Liver (tissue), 3 donors: ENCODE measurements around the gene GLRA3.

Experiments used
- CTCF ChIP-seq: fragments of 150-350 bp; IDR thresholded peaks from 2 replicates; pipeline ENCODE4 v1.5.1; 2017; ENCODE audit warnings: improper control_type of control experiment, low read depth, low read length; ENCODE audit not compliant: missing input control
- EGR1 ChIP-seq, 2 donors: IDR thresholded peaks; 2 replicates each; pipeline ENCODE4 v1.6.1; 2016 to 2018; ENCODE audit warnings: antibody characterized with exemption in 2 of 2, low read depth in 2 of 2
- FOXA2 ChIP-seq: IDR thresholded peaks from 2 replicates; pipeline ENCODE4 v1.6.1; 2016; ENCODE audit warnings: antibody characterized with exemption
- GABPA ChIP-seq, 2 donors: IDR thresholded peaks in 1 of 2; conservative IDR thresholded peaks in 1 of 2; 2 replicates each; pipeline ENCODE4 v1.6.1; 2016; ENCODE audit warnings: antibody characterized with exemption in 2 of 2, mild to moderate bottlenecking in 1 of 2, moderate library complexity in 1 of 2
- HNF4G ChIP-seq: IDR thresholded peaks from 2 replicates; pipeline ENCODE4 v1.6.1; 2016; ENCODE audit warnings: antibody characterized with exemption
- JUND ChIP-seq, 2 donors: IDR thresholded peaks; 2 replicates each; pipeline ENCODE4 v1.6.1; 2016; ENCODE audit warnings: antibody characterized with exemption in 2 of 2
- MAX ChIP-seq: IDR thresholded peaks from 2 replicates; pipeline ENCODE4 v1.6.1; 2016; ENCODE audit warnings: antibody characterized with exemption
- TAF1 ChIP-seq: conservative IDR thresholded peaks from 2 replicates; pipeline ENCODE4 v1.6.1; 2016; ENCODE audit warnings: antibody characterized with exemption, mild to moderate bottlenecking
- YY1 ChIP-seq: IDR thresholded peaks from 2 replicates; pipeline ENCODE4 v1.6.1; 2016; ENCODE audit warnings: antibody characterized with exemption, mild to moderate bottlenecking
- ZBTB33 ChIP-seq: IDR thresholded peaks from 2 replicates; pipeline ENCODE4 v1.6.1; 2016; ENCODE audit warnings: antibody characterized with exemption
- TF ChIP-seq, protein P1 (sequence below): IDR thresholded peaks from 2 replicates; pipeline ENCODE4 v1.6.1; 2016; ENCODE audit warnings: antibody characterized with exemption
- TF ChIP-seq, protein P2 (sequence below): IDR thresholded peaks from 2 replicates; pipeline ENCODE4 v1.6.1; 2016; ENCODE audit warnings: antibody characterized with exemption, mild to moderate bottlenecking
- donor health status: healthy.
- donor health status: healthy.

DNA sequence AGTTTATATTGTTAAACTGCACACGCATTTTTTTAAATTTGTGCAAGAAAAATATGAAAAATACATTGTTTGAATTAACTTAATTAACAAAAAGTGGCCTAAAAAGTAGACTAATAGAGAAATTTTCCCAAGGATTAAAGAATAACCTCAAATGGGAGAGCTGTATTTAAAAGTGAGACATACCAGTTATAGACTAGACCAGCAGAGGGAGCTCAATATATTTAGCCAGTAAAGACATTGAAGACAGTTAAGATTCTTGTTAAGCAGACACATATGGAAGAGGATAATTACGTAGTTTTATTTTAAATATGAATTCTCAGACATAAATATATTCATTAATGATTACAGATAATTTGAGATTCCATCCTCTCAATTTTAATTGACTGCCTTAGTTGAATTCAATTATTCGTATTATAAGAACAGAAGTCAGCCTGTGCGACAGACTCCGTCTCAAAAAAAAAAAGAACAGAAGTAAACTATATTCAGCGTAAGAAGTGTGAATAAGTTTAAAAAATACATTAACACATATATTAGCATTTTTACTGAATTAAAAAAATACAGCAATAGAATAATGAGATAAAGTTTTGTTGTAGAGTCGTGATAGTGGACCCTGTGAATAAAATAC lies 64.8 kb downstream of the GLRA3 start:
- TF ChIP-seq YY1 (no peak), CTCF (peak; percentile 54), TAF1 (no peak), MAX (no peak), GABPA (IDR thresholded peaks at IDR 0.05 in 1 of 2, conservative IDR thresholded peaks at IDR 0.05 in 1 of 2) (no peak), FOXA2 (no peak), ZBTB33 (no peak), HNF4G (no peak), JUND (IDR thresholded peaks at IDR 0.05) (no peak), EGR1 (IDR thresholded peaks at IDR 0.05; ENCODE audit: low read depth in 2 of 2) (no peak)
- TF ChIP-seq, protein P1, sequence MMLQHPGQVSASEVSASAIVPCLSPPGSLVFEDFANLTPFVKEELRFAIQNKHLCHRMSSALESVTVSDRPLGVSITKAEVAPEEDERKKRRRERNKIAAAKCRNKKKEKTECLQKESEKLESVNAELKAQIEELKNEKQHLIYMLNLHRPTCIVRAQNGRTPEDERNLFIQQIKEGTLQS = no peak
- TF ChIP-seq, protein P2, sequence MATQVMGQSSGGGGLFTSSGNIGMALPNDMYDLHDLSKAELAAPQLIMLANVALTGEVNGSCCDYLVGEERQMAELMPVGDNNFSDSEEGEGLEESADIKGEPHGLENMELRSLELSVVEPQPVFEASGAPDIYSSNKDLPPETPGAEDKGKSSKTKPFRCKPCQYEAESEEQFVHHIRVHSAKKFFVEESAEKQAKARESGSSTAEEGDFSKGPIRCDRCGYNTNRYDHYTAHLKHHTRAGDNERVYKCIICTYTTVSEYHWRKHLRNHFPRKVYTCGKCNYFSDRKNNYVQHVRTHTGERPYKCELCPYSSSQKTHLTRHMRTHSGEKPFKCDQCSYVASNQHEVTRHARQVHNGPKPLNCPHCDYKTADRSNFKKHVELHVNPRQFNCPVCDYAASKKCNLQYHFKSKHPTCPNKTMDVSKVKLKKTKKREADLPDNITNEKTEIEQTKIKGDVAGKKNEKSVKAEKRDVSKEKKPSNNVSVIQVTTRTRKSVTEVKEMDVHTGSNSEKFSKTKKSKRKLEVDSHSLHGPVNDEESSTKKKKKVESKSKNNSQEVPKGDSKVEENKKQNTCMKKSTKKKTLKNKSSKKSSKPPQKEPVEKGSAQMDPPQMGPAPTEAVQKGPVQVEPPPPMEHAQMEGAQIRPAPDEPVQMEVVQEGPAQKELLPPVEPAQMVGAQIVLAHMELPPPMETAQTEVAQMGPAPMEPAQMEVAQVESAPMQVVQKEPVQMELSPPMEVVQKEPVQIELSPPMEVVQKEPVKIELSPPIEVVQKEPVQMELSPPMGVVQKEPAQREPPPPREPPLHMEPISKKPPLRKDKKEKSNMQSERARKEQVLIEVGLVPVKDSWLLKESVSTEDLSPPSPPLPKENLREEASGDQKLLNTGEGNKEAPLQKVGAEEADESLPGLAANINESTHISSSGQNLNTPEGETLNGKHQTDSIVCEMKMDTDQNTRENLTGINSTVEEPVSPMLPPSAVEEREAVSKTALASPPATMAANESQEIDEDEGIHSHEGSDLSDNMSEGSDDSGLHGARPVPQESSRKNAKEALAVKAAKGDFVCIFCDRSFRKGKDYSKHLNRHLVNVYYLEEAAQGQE = no peak
